HepG2 (cell line): ENCODE measurements around the gene ELAPOR1. TPM values are rescaled to one million over a fixed set of nuclear protein-coding genes. Genes with fewer than 3 reads are reported as not detected.

Experiments
- BCL6 ChIP-seq: IDR thresholded peaks from 2 replicates; pipeline ENCODE4 v1.6.1; 2016; ENCODE audit warnings: missing genetic modification reagents, missing compliant biosample characterization
- CEBPB ChIP-seq: IDR thresholded peaks from 2 replicates; pipeline ENCODE4 v1.6.1; 2011; ENCODE audit warnings: low read depth, low read length, improper control_type of control experiment, borderline replicate concordance
- GATA4 ChIP-seq: sonication (generic); IDR thresholded peaks from 2 replicates; pipeline ENCODE4 v1.6.1; 2016; ENCODE audit warnings: antibody characterized with exemption, low read depth, borderline replicate concordance
- GLMP ChIP-seq: sonication (generic); formaldehyde crosslinking; IDR thresholded peaks from 2 replicates; pipeline ENCODE4 v1.9.0; 2021; ENCODE audit warnings: missing genetic modification reagents, mild to moderate bottlenecking, borderline replicate concordance
- GRHL1 ChIP-seq: sonication (generic); formaldehyde crosslinking; conservative IDR thresholded peaks from 2 replicates; pipeline ENCODE4 v1.8.0; 2022; ENCODE audit warnings: missing genetic modification reagents
- HES4 ChIP-seq: sonication (generic); formaldehyde crosslinking; IDR thresholded peaks from 2 replicates; pipeline ENCODE4 v1.9.0; 2021; ENCODE audit warnings: mild to moderate bottlenecking, missing genetic modification reagents, borderline replicate concordance
- NFE2L2 ChIP-seq: fragments of 150-350 bp; IDR thresholded peaks from 2 replicates; pipeline ENCODE4 v1.6.1; 2014; ENCODE audit warnings: low read length
- TCF7 ChIP-seq: sonication (generic); IDR thresholded peaks from 2 replicates; pipeline ENCODE4 v1.6.1; 2016; ENCODE audit warnings: antibody characterized with exemption, low read depth
- THAP11 ChIP-seq: IDR thresholded peaks from 2 replicates; pipeline ENCODE4 v1.6.1; 2016; ENCODE audit warnings: missing biosample characterization, missing genetic modification reagents
- ZBTB33 ChIP-seq: sonication (generic); formaldehyde crosslinking; IDR thresholded peaks from 2 replicates; pipeline ENCODE4 v1.4.0; 2020; ENCODE audit warnings: missing genetic modification reagents
- ZBTB46 ChIP-seq: sonication (generic); formaldehyde crosslinking; IDR thresholded peaks from 2 replicates; pipeline ENCODE4 v1.4.0; 2020; ENCODE audit warnings: mild to moderate bottlenecking, missing genetic modification reagents, borderline replicate concordance
- ZNF10 ChIP-seq: sonication (generic); formaldehyde crosslinking; IDR thresholded peaks from 2 replicates; pipeline ENCODE4 v1.4.0; 2020; ENCODE audit warnings: mild to moderate bottlenecking, low read depth, missing genetic modification reagents, borderline replicate concordance
- ZNF430 ChIP-seq: sonication (generic); formaldehyde crosslinking; IDR thresholded peaks from 2 replicates; pipeline ENCODE4 v1.9.0; 2021; ENCODE audit warnings: mild to moderate bottlenecking, missing genetic modification reagents
- ZNF512B ChIP-seq: sonication (generic); formaldehyde crosslinking; IDR thresholded peaks from 2 replicates; pipeline ENCODE4 v1.5.1; 2020; ENCODE audit warnings: missing genetic modification reagents, mild to moderate bottlenecking, borderline replicate concordance
- ZNF589 ChIP-seq: sonication (generic); formaldehyde crosslinking; conservative IDR thresholded peaks from 2 replicates; pipeline ENCODE4 v1.8.0; 2022; ENCODE audit warnings: mild to moderate bottlenecking, moderate library complexity, missing genetic modification reagents
- ZUFSP ChIP-seq: sonication (generic); formaldehyde crosslinking; IDR thresholded peaks from 2 replicates; pipeline ENCODE4 v1.9.0; 2021; ENCODE audit warnings: missing genetic modification reagents, mild to moderate bottlenecking, borderline replicate concordance
- polyA plus RNA-seq, 8 experiments: library from polyadenylated mRNA; depleted of rRNA in 3 of 8; stranded (reverse) in 7 of 8; unstranded in 1 of 8; fragments of >200 nt; fragmentation: Illumina TruSeq in 4 of 8; extraction: Trizol in 4 of 8; gene quantifications; 2 replicates each; pipeline versions ENCODE4 v1.2.1 to v1.2.3, GENCODE V29; 2011 to 2016; ENCODE audit warnings: low read depth in 4 of 8, missing spikeins in 1 of 8, mixed read lengths in 1 of 8; ENCODE audit not compliant: insufficient read depth in 1 of 8
- total RNA-seq, 5 experiments: library from RNA; depleted of rRNA; stranded (reverse); fragments of >200 nt; fragmentation: Illumina TruSeq; extraction: Trizol; gene quantifications; 2 replicates each; pipeline ENCODE4 v1.2.3, GENCODE V29; 2016; ENCODE audit warnings: low read depth in 1 of 5

Gene ELAPOR1
- total and polyA plus RNA-seq, 2 of the 13 experiments (the other 11 are each of a cell fraction or from before 2014, with no cell fraction given) = 0.13 to 0.20 TPM

- TF ChIP-seq ZUFSP (CRISPR knock-in tag) (no peak), BCL6 (CRISPR knock-in tag) (peak; percentile 10; the same call in 1 of the 2 replicates), ZNF512B (CRISPR knock-in tag) (no peak), GATA4 (peak; percentile 85; the same call in 1 of the 2 replicates), GRHL1 (no peak), ZNF10 (CRISPR knock-in tag) (no peak), NFE2L2 (no peak), GLMP (no peak), ZBTB46 (0 out of 2 replicates have a peak, but pooled peaks have one; percentile 54), TCF7 (no peak), ZNF430 (CRISPR knock-in tag) (peak; percentile 99), ZNF589 (CRISPR knock-in tag) (0 out of 2 replicates have a peak, but pooled peaks have one; percentile 80), THAP11 (CRISPR knock-in tag) (peak; percentile 93), CEBPB (no peak), ZBTB33 (CRISPR knock-in tag) (peak; percentile 30; the same call in 1 of the 2 replicates), HES4 (CRISPR knock-in tag) (peak; percentile 96)
Measured at GRCh38 chr1:109099938-109100773, 13.8 kb upstream of the ELAPOR1 start (continued).
